Measurements from ENCODE around the gene MTA3.
"Not testable (repeated sequence)": the region's sequence is repeated elsewhere in the genome, so short reads cannot be mapped to it uniquely, and the experiment has no call there.

The MTA3 gene

DNA sequence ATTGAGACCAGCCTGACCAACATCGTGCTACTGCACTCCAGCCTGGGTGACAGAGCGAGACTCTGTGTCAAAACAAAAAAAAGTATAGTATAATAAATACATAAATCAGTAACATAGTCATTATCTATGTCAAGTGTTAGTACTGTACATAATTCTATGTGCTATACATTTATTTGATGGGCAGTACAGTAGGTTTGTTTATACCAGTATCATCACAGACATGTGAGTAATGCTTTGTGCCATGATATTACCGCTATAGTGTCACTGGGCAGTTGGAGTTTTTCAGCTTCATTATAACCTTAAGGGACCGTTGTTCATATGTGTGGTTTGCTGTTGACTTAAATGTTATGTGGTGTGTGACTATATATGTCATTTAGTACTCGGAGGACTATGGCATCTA, 24.9 kb downstream of the MTA3 start:
- no peaks in the 10 kb centered on the region for H3K27me3 ChIP-seq (ENCODE audit: control insufficient read depth, insufficient read depth, low read length)
- H3K9ac ChIP-seq (ENCODE audit: low read depth, low read length), result no peak overlapping the region
- H3K36me3 ChIP-seq (ENCODE audit: control insufficient read depth, insufficient read depth, low read length), result no peaks in the 10 kb centered on the region
- no peaks in the 10 kb centered on the region for H3K9me3 ChIP-seq (ENCODE audit: control insufficient read depth, insufficient read depth, low read length)
- H3K4me1 ChIP-seq (ENCODE audit: control insufficient read depth, insufficient read depth, low read length), result peaks cover 5% of the 10 kb centered on the region
- H3K4me3 ChIP-seq (ENCODE audit: low read depth, low read length), result no peak overlapping the region

DNA sequence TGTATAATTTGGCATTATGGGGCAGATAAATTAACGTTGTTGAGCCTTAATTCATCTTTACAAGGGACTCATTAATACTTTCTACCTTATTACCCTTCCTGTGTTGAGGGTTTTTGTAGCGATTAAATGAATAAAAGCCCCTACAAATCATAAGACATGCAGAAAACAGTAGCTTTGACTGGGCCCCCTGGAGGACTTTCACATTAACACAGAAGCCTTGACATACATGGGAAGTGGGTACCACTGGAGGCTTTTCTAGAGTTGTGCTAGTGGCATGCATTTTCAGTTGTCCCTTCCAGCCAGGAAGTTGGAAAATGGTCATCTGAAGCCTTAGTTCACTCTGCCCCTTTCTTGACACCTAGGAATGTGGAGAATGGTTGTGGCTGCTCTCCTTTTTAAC, 30.2 kb downstream of the MTA3 start:
- H3K4me3 ChIP-seq (ENCODE audit: low read depth, low read length), result no peak overlapping the region
- no peak overlapping the region for H3K9ac ChIP-seq (ENCODE audit: low read depth, low read length)
- no peaks in the 10 kb centered on the region for H3K27me3 ChIP-seq (ENCODE audit: control insufficient read depth, insufficient read depth, low read length)
- no peaks in the 10 kb centered on the region for H3K9me3 ChIP-seq (ENCODE audit: control insufficient read depth, insufficient read depth, low read length)
- no peaks in the 10 kb centered on the region for H3K36me3 ChIP-seq (ENCODE audit: control insufficient read depth, insufficient read depth, low read length)
- no peaks in the 10 kb centered on the region for H3K4me1 ChIP-seq (ENCODE audit: control insufficient read depth, insufficient read depth, low read length)

DNA sequence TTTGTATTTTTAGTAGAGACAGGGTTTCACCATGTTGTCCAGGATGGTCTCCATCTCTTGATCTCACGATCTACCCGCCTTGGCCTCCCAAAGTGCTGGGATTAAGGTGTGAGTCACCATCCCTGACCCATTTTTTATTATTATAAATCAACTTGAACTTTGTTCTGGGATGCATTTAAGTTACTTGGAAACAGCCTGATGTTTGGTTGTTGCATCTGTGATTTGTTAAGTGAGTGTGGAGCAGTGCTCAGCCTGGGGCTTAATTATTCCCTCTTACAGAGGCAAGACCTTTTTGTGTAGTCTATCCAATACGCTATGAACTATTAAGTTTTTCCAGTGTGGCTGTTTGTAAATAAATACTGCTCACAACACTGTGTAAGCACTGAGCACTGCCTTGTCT, 32.6 kb downstream of the MTA3 start:
- H3K4me1 ChIP-seq (ENCODE audit: control insufficient read depth, insufficient read depth, low read length), result no peaks in the 10 kb centered on the region
- H3K27me3 ChIP-seq (ENCODE audit: control insufficient read depth, insufficient read depth, low read length), result no peaks in the 10 kb centered on the region
- no peaks in the 10 kb centered on the region for H3K36me3 ChIP-seq (ENCODE audit: control insufficient read depth, insufficient read depth, low read length)
- no peak overlapping the region for H3K4me3 ChIP-seq (ENCODE audit: low read depth, low read length)
- no peak overlapping the region for H3K9ac ChIP-seq (ENCODE audit: low read depth, low read length)
- no peaks in the 10 kb centered on the region for H3K9me3 ChIP-seq (ENCODE audit: control insufficient read depth, insufficient read depth, low read length)

DNA sequence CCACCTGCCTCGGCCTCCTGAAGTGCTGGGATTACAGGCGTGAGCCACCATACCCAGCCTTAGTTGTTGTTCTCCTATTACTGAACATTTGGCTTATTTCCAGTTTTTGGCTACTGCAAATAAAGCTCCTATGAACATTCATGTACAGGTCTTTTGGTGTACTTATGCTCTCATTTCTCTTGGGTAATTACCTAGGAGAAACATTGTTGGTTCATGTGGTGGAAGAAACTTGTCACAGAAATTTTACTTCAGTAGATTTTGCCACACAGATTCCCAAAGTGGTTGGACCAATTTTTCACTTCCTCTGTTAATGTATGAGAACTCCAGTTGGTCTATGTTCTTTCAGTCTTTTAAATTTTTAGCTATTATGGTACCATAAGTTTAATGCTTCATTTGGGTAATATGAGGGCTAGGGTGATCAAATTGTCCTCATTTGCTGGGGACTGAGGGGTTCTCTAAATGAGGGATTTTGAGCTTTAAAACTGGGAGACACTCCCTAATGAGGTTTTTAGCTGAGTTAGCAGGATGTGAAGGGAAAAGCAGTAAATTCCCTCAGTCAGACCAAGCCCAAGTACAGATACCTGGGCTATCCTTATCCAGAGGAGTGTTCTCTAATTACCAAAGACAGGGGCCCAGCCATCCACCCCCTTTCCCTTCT, 33.9 kb downstream of the MTA3 start:
- Histone ChIP-seq H3K4me3 (ENCODE audit: low read depth, low read length) (no peak overlapping the region), H3K36me3 (ENCODE audit: control insufficient read depth, insufficient read depth, low read length) (peaks cover 4% of the 10 kb centered on the region), H3K9me3 (ENCODE audit: control insufficient read depth, insufficient read depth, low read length) (no peaks in the 10 kb centered on the region), H3K9ac (ENCODE audit: low read depth, low read length) (no peak overlapping the region), H3K27me3 (ENCODE audit: control insufficient read depth, insufficient read depth, low read length) (no peaks in the 10 kb centered on the region), H3K4me1 (ENCODE audit: control insufficient read depth, insufficient read depth, low read length) (no peaks in the 10 kb centered on the region)

DNA sequence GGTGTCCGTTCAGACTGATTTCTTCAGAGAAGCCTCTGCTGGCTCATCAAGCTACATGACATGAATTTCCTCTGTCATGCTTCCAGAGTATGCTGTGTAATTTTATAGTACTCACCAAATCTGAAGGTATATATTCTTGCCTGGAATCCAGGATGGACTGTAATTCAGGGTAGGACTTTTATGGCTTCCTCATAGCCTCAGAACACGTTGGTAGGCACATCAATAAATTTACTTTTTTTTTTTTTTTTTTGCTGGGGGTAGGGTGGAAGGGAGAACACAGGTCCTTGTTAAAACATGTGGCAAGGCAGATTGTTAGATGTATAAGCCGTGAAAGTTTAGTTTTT, 34.4 kb downstream of the MTA3 start:
- Histone ChIP-seq H3K9me3 (ENCODE audit: control insufficient read depth, insufficient read depth, low read length) (no peaks in the 10 kb centered on the region), H3K9ac (ENCODE audit: low read depth, low read length) (no peak overlapping the region), H3K4me1 (ENCODE audit: control insufficient read depth, insufficient read depth, low read length) (no peaks in the 10 kb centered on the region), H3K27me3 (ENCODE audit: control insufficient read depth, insufficient read depth, low read length) (no peaks in the 10 kb centered on the region), H3K4me3 (ENCODE audit: low read depth, low read length) (no peak overlapping the region), H3K36me3 (ENCODE audit: control insufficient read depth, insufficient read depth, low read length) (peaks cover 4% of the 10 kb centered on the region)

DNA sequence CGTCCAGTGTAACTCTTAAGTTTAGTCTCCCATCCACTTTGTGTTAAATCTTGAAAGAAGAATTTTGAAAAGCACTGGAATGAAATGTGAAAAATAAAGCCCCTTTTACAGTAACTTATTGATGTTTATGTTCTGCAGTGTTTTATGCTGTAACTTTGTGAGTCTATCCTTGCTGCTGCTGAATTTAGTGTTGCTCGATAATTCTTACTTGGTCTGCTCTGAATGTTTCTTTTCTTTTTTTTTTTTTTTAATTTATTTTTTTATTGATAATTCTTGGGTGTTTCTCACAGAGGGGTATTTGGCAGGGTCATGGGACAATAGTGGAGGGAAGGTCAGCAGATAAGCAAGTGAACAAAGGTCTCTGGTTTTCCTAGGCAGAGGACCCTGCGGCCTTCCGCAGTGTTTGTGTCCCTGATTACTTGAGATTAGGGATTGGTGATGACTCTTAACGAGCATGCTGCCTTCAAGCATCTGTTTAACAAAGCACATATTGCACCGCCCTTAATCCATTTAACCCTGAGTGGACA, 36.0 kb downstream of the MTA3 start:
- H3K36me3 ChIP-seq (ENCODE audit: control insufficient read depth, insufficient read depth, low read length); H3K4me3 ChIP-seq (ENCODE audit: low read depth, low read length); H3K9me3 ChIP-seq (ENCODE audit: control insufficient read depth, insufficient read depth, low read length); H3K4me1 ChIP-seq (ENCODE audit: control insufficient read depth, insufficient read depth, low read length); H3K9ac ChIP-seq (ENCODE audit: low read depth, low read length); H3K27me3 ChIP-seq (ENCODE audit: control insufficient read depth, insufficient read depth, low read length): not testable (repeated sequence)

DNA sequence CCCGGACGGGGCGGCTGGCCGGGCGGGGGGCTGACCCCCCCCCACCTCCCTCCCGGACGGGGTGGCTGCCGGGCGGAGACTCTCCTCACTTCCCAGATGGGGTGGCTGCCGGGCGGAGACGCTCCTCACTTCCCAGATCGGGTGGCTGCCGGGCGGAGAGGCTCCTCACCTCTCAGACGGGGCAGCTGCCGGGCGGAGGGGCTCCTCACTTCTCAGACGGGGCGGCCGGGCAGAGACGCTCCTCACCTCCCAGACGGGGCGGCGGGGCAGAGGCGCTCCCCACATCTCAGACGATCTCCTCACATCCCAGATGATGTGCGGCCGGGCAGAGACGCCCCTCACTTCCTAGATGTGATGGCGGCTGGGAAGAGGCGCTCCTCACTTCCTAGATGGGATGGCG, 37.7 kb downstream of the MTA3 start:
- not testable (repeated sequence) for H3K4me3 ChIP-seq (ENCODE audit: low read depth, low read length); H3K9ac ChIP-seq (ENCODE audit: low read depth, low read length); H3K9me3 ChIP-seq (ENCODE audit: control insufficient read depth, insufficient read depth, low read length); H3K27me3 ChIP-seq (ENCODE audit: control insufficient read depth, insufficient read depth, low read length); H3K4me1 ChIP-seq (ENCODE audit: control insufficient read depth, insufficient read depth, low read length)
- H3K36me3 ChIP-seq (ENCODE audit: control insufficient read depth, insufficient read depth, low read length), result peaks cover 12% of the 10 kb centered on the region

DNA sequence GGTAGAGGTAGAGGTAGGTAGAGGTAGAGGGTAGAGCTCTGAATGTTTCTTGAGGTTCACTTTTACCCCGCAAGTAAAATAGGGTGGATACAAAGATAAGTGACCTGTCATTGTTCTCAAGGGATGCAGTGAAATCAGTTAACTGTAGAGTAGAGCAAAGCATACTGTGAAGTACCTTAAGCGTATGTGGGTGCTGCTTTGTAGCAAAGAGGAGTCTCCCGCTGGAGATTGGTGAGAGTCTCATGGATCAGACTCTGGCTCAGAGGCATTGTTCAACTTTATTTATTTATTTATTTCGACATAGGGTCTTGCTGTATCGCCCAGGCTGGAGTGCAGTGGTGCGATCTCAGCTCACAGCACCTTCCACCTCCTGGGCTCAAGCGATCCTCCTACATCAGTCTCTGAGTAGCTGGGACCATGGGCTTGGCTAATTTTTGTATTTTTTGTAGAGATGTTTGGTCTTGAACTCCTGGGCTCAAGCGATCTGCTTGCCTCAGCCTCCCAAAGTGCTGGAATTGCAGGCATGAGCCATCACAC, 38.7 kb downstream of the MTA3 start:
- Histone ChIP-seq H3K4me3 (ENCODE audit: low read depth, low read length) (no peak overlapping the region), H3K4me1 (ENCODE audit: control insufficient read depth, insufficient read depth, low read length) (no peaks in the 10 kb centered on the region), H3K27me3 (ENCODE audit: control insufficient read depth, insufficient read depth, low read length) (no peaks in the 10 kb centered on the region), H3K9ac (ENCODE audit: low read depth, low read length) (no peak overlapping the region), H3K36me3 (ENCODE audit: control insufficient read depth, insufficient read depth, low read length) (peaks cover 16% of the 10 kb centered on the region), H3K9me3 (ENCODE audit: control insufficient read depth, insufficient read depth, low read length) (no peaks in the 10 kb centered on the region)

DNA sequence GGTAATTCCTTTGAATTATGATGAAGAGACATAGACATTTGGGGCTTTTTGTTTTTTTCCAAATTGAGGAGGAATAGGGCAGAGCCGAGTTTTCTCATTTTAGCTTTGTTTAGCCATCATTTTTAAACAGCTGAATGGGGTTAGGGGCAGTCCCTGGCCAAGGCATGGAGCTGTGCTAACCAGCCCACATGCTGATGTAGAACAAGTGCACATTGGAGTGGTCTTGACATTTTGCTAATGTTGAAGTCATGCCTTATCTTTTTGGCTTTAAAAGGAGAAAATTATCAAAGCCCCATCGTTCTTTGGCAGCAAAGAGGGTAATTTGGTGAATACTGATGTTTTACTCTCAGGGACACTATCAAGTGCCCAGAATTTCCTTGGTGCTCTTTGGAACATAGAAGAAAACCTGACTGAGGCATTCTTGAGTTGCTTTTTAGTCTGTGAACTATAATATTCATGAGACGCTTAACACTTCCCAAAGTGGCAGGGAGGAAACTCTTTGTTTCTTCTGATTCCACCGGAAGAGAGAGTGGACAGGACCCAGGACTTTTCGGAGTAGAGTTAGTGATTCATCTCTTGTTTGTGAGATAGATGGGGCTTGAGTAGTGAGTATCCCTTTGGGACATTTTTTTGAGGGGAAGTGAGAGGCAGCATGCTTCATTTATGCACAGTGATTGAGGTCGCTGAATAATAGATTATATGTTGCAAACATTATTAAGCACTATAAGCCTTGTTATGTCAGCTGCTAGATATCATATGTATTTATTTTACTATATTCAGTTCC, 45.0 kb downstream of the MTA3 start:
- Histone ChIP-seq H3K9me3 (ENCODE audit: control insufficient read depth, insufficient read depth, low read length) (no peaks in the 10 kb centered on the region), H3K4me3 (ENCODE audit: low read depth, low read length) (no peak overlapping the region), H3K27me3 (ENCODE audit: control insufficient read depth, insufficient read depth, low read length) (no peaks in the 10 kb centered on the region), H3K36me3 (ENCODE audit: control insufficient read depth, insufficient read depth, low read length) (peaks cover 12% of the 10 kb centered on the region), H3K9ac (ENCODE audit: low read depth, low read length) (no peak overlapping the region), H3K4me1 (ENCODE audit: control insufficient read depth, insufficient read depth, low read length) (no peaks in the 10 kb centered on the region)

DNA sequence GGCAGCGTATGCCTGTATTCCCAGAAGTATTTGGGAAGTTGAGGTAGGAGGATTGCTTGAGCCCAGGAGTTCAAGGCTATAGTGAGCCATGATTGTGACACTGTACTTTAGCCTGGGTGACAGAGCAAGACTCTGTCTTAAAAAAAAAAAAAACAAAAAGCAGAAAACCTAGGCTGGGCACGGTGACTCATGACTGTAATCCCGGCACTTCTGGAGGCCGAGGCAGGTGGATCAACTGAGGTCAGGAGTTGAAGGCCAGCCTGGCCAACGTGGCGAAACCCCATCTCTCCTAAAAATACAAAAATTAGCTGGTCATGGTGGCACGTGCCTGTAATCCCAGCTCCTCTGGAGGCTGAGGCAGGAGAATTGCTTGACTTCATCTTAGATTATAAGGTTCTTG, 46.4 kb downstream of the MTA3 start:
- peaks cover 12% of the 10 kb centered on the region for H3K36me3 ChIP-seq (ENCODE audit: control insufficient read depth, insufficient read depth, low read length)
- no peaks in the 10 kb centered on the region for H3K9me3 ChIP-seq (ENCODE audit: control insufficient read depth, insufficient read depth, low read length)
- H3K4me1 ChIP-seq (ENCODE audit: control insufficient read depth, insufficient read depth, low read length), result no peaks in the 10 kb centered on the region
- H3K9ac ChIP-seq (ENCODE audit: low read depth, low read length), result no peak overlapping the region
- H3K27me3 ChIP-seq (ENCODE audit: control insufficient read depth, insufficient read depth, low read length), result no peaks in the 10 kb centered on the region
- H3K4me3 ChIP-seq (ENCODE audit: low read depth, low read length), result no peak overlapping the region

DNA sequence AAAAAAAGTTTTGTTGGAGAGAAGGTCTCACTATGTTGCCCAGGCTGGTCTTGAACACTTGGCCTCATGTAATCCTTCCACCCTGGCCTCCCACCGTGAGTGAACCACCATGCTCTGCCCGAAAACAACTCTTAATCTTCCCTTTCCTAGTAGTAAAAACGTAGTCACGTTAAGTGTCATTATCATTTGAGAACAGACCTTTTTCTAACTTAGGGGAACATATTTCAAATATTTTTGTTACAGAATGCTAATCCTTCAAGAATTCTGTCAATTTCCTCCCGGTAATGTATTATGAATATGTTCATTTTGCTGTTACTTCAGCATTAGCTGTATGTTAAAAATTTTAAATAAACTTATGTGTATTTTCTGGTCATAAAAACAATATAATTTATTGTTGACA, 49.7 kb downstream of the MTA3 start:
- H3K27me3 ChIP-seq (ENCODE audit: control insufficient read depth, insufficient read depth, low read length), result no peaks in the 10 kb centered on the region
- H3K9ac ChIP-seq (ENCODE audit: low read depth, low read length), result no peak overlapping the region
- H3K9me3 ChIP-seq (ENCODE audit: control insufficient read depth, insufficient read depth, low read length), result no peaks in the 10 kb centered on the region
- peaks cover 4% of the 10 kb centered on the region for H3K36me3 ChIP-seq (ENCODE audit: control insufficient read depth, insufficient read depth, low read length)
- H3K4me3 ChIP-seq (ENCODE audit: low read depth, low read length), result no peak overlapping the region
- peaks cover 3% of the 10 kb centered on the region for H3K4me1 ChIP-seq (ENCODE audit: control insufficient read depth, insufficient read depth, low read length)

DNA sequence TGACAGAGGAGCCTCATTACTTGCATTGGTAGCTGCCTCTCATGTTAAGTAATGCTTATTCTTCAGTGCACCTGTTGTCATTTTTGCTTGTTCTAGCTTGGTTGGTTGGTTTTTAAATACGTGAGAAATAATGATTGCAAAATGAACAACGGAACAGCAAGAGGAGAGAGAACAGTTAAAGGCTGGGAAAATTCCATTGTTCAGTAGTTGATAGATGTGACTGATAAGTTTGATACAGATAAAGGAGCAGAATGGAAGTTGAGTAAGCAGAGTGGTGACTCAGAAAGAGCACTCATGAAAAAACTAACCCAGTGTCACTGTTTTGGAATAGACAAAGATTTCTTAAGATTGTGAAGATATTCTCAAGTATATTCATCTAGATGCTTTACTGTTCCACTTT, 50.5 kb downstream of the MTA3 start:
- Histone ChIP-seq H3K36me3 (ENCODE audit: control insufficient read depth, insufficient read depth, low read length) (peaks cover 8% of the 10 kb centered on the region), H3K27me3 (ENCODE audit: control insufficient read depth, insufficient read depth, low read length) (no peaks in the 10 kb centered on the region), H3K4me3 (ENCODE audit: low read depth, low read length) (no peak overlapping the region), H3K4me1 (ENCODE audit: control insufficient read depth, insufficient read depth, low read length) (peaks cover 6% of the 10 kb centered on the region), H3K9ac (ENCODE audit: low read depth, low read length) (no peak overlapping the region), H3K9me3 (ENCODE audit: control insufficient read depth, insufficient read depth, low read length) (no peaks in the 10 kb centered on the region)

Data from iPS-15b (cell line).